ENCODE results near the gene ATP8B3. TPM values are rescaled to one million over a fixed set of nuclear protein-coding genes. Genes with fewer than 3 reads are reported as not detected.

Gene ATP8B3
- total and polyA plus RNA-seq, 9 of the 15 experiments (the other 6 are each of a cell fraction or from before 2014, with no cell fraction given) = 1.2 to 12.3 (median 3.8) TPM

DNA sequence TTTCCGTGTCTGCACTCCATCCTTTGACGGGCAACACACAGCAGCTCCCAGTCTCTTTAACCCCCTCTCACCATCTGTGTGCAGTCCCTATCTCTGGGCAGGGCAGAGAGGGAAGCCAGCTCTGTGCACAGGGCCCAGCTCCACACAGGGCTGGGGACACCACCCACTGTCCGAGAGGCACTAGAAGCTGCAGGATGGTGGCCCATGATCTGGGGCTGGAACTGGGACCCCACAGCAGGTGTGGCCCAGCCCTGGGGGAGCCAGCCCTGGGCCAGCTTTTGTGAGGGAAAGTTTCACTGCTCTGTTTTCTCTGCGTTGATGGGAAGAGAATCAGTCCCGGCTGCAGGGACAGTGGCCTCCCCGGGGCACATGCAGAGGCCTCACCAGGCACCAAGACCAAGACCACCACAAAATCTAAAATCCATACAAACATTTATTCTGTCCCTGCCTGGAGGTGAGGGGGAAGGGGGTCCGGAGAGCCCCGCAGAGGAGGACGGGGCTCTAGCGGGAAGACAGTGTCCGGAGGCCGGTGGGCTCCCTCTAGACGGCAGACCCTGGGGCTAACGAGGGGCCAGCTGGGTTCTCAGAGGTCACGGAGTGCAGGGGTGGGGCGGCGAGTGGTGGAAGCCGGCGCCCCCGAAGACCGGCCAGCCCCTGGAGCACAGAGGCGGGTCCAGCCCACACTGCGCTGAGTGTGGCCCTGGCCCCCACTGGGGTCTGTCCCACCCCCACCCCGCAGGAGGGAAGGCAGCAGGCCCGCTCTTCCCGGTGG is 2.9 kb upstream of the ATP8B3 start:
- Histone ChIP-seq H3K27ac (ENCODE audit: extremely low read depth, low read depth, low read length) (no peak overlapping the region), H3K9ac (ENCODE audit: insufficient read depth in 1 of 2, low read depth in 2 of 2, low read length in 2 of 2) (peak overlapping the region in 1 of 2 experiments; percentile 48; a peak in 1 of 4 replicates), H3K4me2 (ENCODE audit: insufficient read depth, low read length) (no peak overlapping the region), H3K9me1 (ENCODE audit: control insufficient read depth, insufficient read depth, low read length) (no peaks in the 10 kb centered on the region), H3K9me3 (replicated peaks; ENCODE audit: control insufficient read depth, insufficient read depth, low read depth, low read length) (no peaks in the 10 kb centered on the region; the same call in 1 of the 2 replicates), H3K79me2 (ENCODE audit: control insufficient read depth, insufficient read depth, low read length) (peaks cover 5% of the 10 kb centered on the region; the same call in 1 of the 3 replicates), H2AFZ (ENCODE audit: low read depth, low read length) (no peak overlapping the region), H3K4me1 (replicated peaks in 1 of 2; ENCODE audit: control insufficient read depth in 2 of 2, insufficient read depth in 2 of 2, low read length in 2 of 2) (peaks cover 8 to 59% of the 10 kb centered on the region in 2 experiments; a peak in 3 of 5 replicates), H3K36me3 (ENCODE audit: control insufficient read depth, insufficient read depth, low read length) (peaks cover 50% of the 10 kb centered on the region; the same call in 1 of the 3 replicates), H4K20me1 (replicated peaks; ENCODE audit: control insufficient read depth, insufficient read depth, low read length) (no peaks in the 10 kb centered on the region), H3K27me3 (ENCODE audit: control insufficient read depth in 2 of 2, insufficient read depth in 2 of 2, low read length in 2 of 2) (no peaks in the 10 kb centered on the region), H3K4me3 (no peak overlapping the region)
- DNase-seq (ENCODE audit: extremely low read depth in 1 of 4, low spot score in 3 of 4) (no peak), FAIRE-seq (no peak), ATAC-seq (no peak)
- in situ Hi-C loops (cut with MboI) = no loop called here
- intact Hi-C loops (cut with micrococcal nuclease) = no loop called here
- BruUV-seq (replicated peaks) = no TSS peak
- 86% methylated on average over 18 of the region's 26 CpGs for WGBS (ENCODE audit: insufficient coverage, low coverage, missing lambda C conversion rate)
- CTCF ChIA-PET (ENCODE audit: low intra/inter-chr PET ratio) = no interaction called here
- POLR2A ChIA-PET = interaction anchor here (0.7 to 0.9 kb wide), 2 partner anchors 12 to 17 kb away, joined by 3 to 4 read pairs; no protein-coding TSS in a partner anchor
- TF ChIP-seq HDAC8 (tag; IDR thresholded peaks at IDR 0.05) (no peak), POLR2AphosphoS5 (IDR thresholded peaks at IDR 0.05; ENCODE audit: control insufficient read depth, insufficient read depth, low read depth, low read length) (0 out of 2 replicates have a peak, but pooled peaks have one; percentile 7), E2F4 (CRISPR knock-in tag; IDR thresholded peaks at IDR 0.05; ENCODE audit: low read depth) (no peak), POLR2G (IDR thresholded peaks at IDR 0.05; ENCODE audit: low read depth, low read length) (peak; percentile 55), ZNF232 (CRISPR knock-in tag; IDR thresholded peaks at IDR 0.05) (no peak), SMARCC2 (IDR thresholded peaks at IDR 0.05; ENCODE audit: low read depth) (no peak), POLR2A (conservative IDR thresholded peaks at IDR 0.05) (0 out of 2 replicates have a peak, but pooled peaks have one; percentile 31), PURB (CRISPR knock-in tag; IDR thresholded peaks at IDR 0.05; ENCODE audit: low read depth) (no peak)
- TF ChIP-seq, protein P1, sequence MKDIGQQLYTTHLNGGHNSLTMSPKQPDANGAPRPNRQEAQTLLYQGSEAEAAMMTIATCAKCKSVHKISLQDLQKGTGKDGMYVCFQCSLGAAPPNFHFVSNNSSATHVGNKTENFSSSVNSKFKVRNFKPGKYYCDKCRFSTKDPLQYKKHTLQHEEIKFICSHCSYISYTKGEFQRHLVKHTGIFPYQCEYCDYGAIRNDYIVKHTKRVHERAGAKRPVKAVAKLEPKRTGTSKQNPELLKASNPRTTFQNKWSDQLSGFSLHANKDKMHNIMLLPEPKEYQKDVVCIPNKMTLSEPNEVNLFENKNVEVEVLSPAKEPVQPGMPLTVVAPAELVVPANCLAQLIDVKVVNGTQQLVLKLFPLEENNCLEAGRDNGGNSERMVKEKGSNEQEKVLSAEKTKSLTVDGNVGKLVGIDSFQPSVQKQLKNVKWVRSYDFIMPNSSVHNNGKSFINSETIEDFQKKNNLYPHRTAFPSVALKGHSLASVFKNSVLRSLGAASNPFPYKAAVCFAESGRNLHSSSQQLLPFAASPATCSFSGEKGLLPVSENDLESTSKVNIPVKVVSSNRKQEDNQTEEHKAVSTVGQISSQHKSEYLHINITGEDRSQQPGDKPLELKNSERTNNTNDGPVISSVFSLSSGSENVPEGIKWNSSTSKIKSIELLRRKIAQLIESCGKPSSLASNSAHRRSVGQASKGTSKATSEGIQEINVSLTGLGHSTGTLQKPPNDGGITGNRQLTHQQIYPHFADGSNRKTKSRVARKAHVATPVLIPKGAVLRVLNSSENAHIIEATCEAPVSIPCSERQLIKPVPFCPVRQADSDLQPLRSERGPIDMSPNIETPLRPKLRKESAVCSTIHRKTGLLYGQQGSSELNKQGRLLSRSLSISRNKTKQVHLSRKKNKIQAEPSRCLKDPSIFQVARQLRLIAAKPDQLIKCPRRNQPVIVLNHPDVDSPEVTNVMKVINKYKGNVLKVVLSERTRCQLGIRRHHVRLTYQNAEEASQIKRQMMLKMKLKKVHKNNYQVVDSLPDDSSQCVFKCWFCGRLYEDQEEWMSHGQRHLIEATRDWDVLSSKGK (CRISPR knock-in tag; IDR thresholded peaks at IDR 0.05) = no peak
